ENCODE measurements around the gene ONECUT2. TPM values are rescaled to one million over a fixed set of nuclear protein-coding genes. Genes with fewer than 3 reads are reported as not detected.

The ONECUT2 gene
- total and polyA plus RNA-seq, 2 donors (not counting 1 experiment from before 2014, with no cell fraction given) = not detected

DNA sequence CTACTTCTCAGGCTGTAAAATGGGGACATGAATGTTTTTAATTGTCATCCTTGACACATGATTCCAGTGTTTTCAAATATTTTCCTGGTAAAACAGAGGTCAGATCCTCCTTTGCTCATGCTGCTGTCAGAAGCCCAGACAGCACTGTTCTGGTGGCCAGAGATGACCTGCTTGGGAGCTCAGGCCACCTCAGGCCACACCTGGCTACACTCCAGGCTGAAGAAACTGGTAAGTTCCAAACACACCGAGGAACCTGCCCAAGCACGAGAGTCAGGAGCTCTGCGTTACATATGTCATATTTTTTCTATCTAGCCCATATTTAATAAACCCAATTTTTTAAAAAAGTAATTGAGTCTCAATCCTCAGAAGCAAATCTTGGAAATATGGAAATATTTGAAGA is 103.4 kb downstream of the ONECUT2 start:
- no peaks in the 10 kb centered on the region for H3K9me3 ChIP-seq (ENCODE audit: control extremely low read depth in 1 of 3, control insufficient read depth in 2 of 3, insufficient read depth in 1 of 3, low read length in 2 of 3)
- H3K4me3 ChIP-seq (ENCODE audit: control extremely low read depth in 1 of 5, extremely low read depth in 1 of 5, insufficient read depth in 1 of 5, low read depth in 2 of 5, low read length in 4 of 5) = no peak overlapping the region
- Mint-ChIP-seq H3K4me3 (no peak overlapping the region), H3K4me1 (no peaks in the 10 kb centered on the region), H3K27me3 (peaks cover 12% of the 10 kb centered on the region), H3K9me3 (ENCODE audit: insufficient read depth) (no peaks in the 10 kb centered on the region), H3K27ac (no peak overlapping the region)
- ChIA-PET CTCF (no interaction called here), POLR2A (no interaction called here)
- intact Hi-C loops (cut with micrococcal nuclease) = no loop called here
- H3K4me1 ChIP-seq (ENCODE audit: control insufficient read depth in 2 of 2, insufficient read depth in 2 of 2, low read length in 2 of 2) = no peaks in the 10 kb centered on the region
- H2AFZ ChIP-seq (ENCODE audit: insufficient read depth, low read depth, low read length, poor library complexity, severe bottlenecking) = no peak overlapping the region
- no peaks in the 10 kb centered on the region for H3K36me3 ChIP-seq (replicated peaks in 1 of 2; ENCODE audit: control extremely low read depth in 1 of 2, control insufficient read depth in 1 of 2, extremely low read depth in 1 of 2, insufficient read depth in 2 of 2, low read length in 1 of 2)
- no peak for TF ChIP-seq EZH2 (IDR thresholded peaks at IDR 0.05; ENCODE audit: borderline replicate concordance, insufficient read depth, low read depth, low read length, poor library complexity, severe bottlenecking)
- TF ChIP-seq, protein P1, sequence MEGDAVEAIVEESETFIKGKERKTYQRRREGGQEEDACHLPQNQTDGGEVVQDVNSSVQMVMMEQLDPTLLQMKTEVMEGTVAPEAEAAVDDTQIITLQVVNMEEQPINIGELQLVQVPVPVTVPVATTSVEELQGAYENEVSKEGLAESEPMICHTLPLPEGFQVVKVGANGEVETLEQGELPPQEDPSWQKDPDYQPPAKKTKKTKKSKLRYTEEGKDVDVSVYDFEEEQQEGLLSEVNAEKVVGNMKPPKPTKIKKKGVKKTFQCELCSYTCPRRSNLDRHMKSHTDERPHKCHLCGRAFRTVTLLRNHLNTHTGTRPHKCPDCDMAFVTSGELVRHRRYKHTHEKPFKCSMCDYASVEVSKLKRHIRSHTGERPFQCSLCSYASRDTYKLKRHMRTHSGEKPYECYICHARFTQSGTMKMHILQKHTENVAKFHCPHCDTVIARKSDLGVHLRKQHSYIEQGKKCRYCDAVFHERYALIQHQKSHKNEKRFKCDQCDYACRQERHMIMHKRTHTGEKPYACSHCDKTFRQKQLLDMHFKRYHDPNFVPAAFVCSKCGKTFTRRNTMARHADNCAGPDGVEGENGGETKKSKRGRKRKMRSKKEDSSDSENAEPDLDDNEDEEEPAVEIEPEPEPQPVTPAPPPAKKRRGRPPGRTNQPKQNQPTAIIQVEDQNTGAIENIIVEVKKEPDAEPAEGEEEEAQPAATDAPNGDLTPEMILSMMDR (IDR thresholded peaks at IDR 0.05) = no peak
- DNase-seq (no peak), ATAC-seq (ENCODE audit: low read depth) (no peak)
- WGBS (ENCODE audit: insufficient coverage) = no CpG with 5 or more reads among the region's 3 CpGs
- H3K79me2 ChIP-seq (ENCODE audit: control insufficient read depth, insufficient read depth, low read length) = no peaks in the 10 kb centered on the region
- H3K27me3 ChIP-seq (replicated peaks in 1 of 4; ENCODE audit: control extremely low read depth in 1 of 4, control insufficient read depth in 3 of 4, insufficient read depth in 4 of 4, low read length in 3 of 4) = no peaks in the 10 kb centered on the region
- H3K4me2 ChIP-seq (replicated peaks; ENCODE audit: low read depth, low read length, poor library complexity, severe bottlenecking) = no peak overlapping the region
- H4K20me1 ChIP-seq (ENCODE audit: control insufficient read depth, insufficient read depth, low read length, poor library complexity, severe bottlenecking) = no peaks in the 10 kb centered on the region
- H3K9ac ChIP-seq (ENCODE audit: low read length) = no peak overlapping the region
- no peak overlapping the region for H3K27ac ChIP-seq (ENCODE audit: low read length in 2 of 2)

GRCh38 chr18:57539702-57540101 is 104.5 kb downstream of the ONECUT2 start:
- Mint-ChIP-seq H3K4me1 (no peaks in the 10 kb centered on the region), H3K4me3 (no peak overlapping the region), H3K27me3 (peaks cover 12% of the 10 kb centered on the region), H3K27ac (no peak overlapping the region), H3K9me3 (ENCODE audit: insufficient read depth) (no peaks in the 10 kb centered on the region)
- no peak overlapping the region for H3K27ac ChIP-seq (ENCODE audit: low read length in 2 of 2)
- intact Hi-C loops (cut with micrococcal nuclease) = no loop called here
- H4K20me1 ChIP-seq (ENCODE audit: control insufficient read depth, insufficient read depth, low read length, poor library complexity, severe bottlenecking) = no peaks in the 10 kb centered on the region
- no peak overlapping the region for H2AFZ ChIP-seq (ENCODE audit: insufficient read depth, low read depth, low read length, poor library complexity, severe bottlenecking)
- TF ChIP-seq, protein P1 (IDR thresholded peaks at IDR 0.05) = no peak
- H3K4me3 ChIP-seq (ENCODE audit: control extremely low read depth in 1 of 5, extremely low read depth in 1 of 5, insufficient read depth in 1 of 5, low read depth in 2 of 5, low read length in 4 of 5) = no peak overlapping the region
- ChIA-PET CTCF (no interaction called here), POLR2A (no interaction called here)
- 95% methylated on average over 4 of the region's 4 CpGs for WGBS (ENCODE audit: insufficient coverage)
- H3K4me2 ChIP-seq (replicated peaks; ENCODE audit: low read depth, low read length, poor library complexity, severe bottlenecking) = no peak overlapping the region
- no peaks in the 10 kb centered on the region for H3K4me1 ChIP-seq (ENCODE audit: control insufficient read depth in 2 of 2, insufficient read depth in 2 of 2, low read length in 2 of 2)
- ATAC-seq (ENCODE audit: low read depth) = no peak
- no peak for DNase-seq
- H3K27me3 ChIP-seq (replicated peaks in 1 of 4; ENCODE audit: control extremely low read depth in 1 of 4, control insufficient read depth in 3 of 4, insufficient read depth in 4 of 4, low read length in 3 of 4) = no peaks in the 10 kb centered on the region
- H3K9ac ChIP-seq (ENCODE audit: low read length) = no peak overlapping the region
- H3K9me3 ChIP-seq (ENCODE audit: control extremely low read depth in 1 of 3, control insufficient read depth in 2 of 3, insufficient read depth in 1 of 3, low read length in 2 of 3) = no peaks in the 10 kb centered on the region
- no peaks in the 10 kb centered on the region for H3K79me2 ChIP-seq (ENCODE audit: control insufficient read depth, insufficient read depth, low read length)
- no peaks in the 10 kb centered on the region for H3K36me3 ChIP-seq (replicated peaks in 1 of 2; ENCODE audit: control extremely low read depth in 1 of 2, control insufficient read depth in 1 of 2, extremely low read depth in 1 of 2, insufficient read depth in 2 of 2, low read length in 1 of 2)

Other genes with a start within 250 kb of the ONECUT2 start
- gene ST8SIA3, start 82.8 kb upstream of the ONECUT2 start, total RNA-seq = not detected in 2 replicates
- not detected in 2 replicates for gene ST8SIA3, start 82.8 kb upstream of the ONECUT2 start, polyA plus RNA-seq
- 10.4 and 12.6 TPM in 2 replicates for gene FECH, start 151.3 kb downstream of the ONECUT2 start, total RNA-seq
- gene FECH, start 151.3 kb downstream of the ONECUT2 start, polyA plus RNA-seq = 5.8 and 6.2 TPM in 2 replicates
- gene NARS1, start 186.5 kb downstream of the ONECUT2 start, total RNA-seq = 83.1 and 85.9 TPM in 2 replicates
- 35.4 and 85.2 TPM in 2 replicates for gene NARS1, start 186.5 kb downstream of the ONECUT2 start, polyA plus RNA-seq

Data from B cell (primary cell).